GM19372 (cell line): Measurements from ENCODE around the gene TRIM54.
"Not testable (repeated sequence)": the region's sequence is repeated elsewhere in the genome, so short reads cannot be mapped to it uniquely, and the experiment has no call there.

ENCODE experiments used
- ATAC-seq: cut with Tn5 transposase; IDR thresholded peaks from one replicate; pipeline ENCODE4 v1.9.1; 2021; ENCODE audit warnings: mild to moderate bottlenecking, low read depth, moderate library complexity; ENCODE audit not compliant: unreplicated experiment

TRIM54 gene

GRCh38 chr2:27351802-27352598 is 69.8 kb downstream of the TRIM54 start:
- ATAC-seq = no peak

- ATAC-seq = not testable (repeated sequence)
These were observed 71.1 kb downstream of the TRIM54 start for GRCh38 chr2:27353386-27353761.

- no peak for ATAC-seq
These were observed 71.8 kb downstream of the TRIM54 start for GRCh38 chr2:27353762-27354596.

GRCh38 chr2:27354597-27354927 is 72.3 kb downstream of the TRIM54 start:
- no peak for ATAC-seq

GRCh38 chr2:27356056-27356381 is 73.8 kb downstream of the TRIM54 start:
- peak; percentile 38 for ATAC-seq

GRCh38 chr2:27356382-27357181 is 74.4 kb downstream of the TRIM54 start, which contains the start of gene GTF3C2:
Gene GTF3C2 (minus strand): TSS chr2:27356764. CDS start chr2:27343554, 13,210 bp downstream.
- ATAC-seq = peak; percentile 84
